HCT116 (cell line): ENCODE results near the gene FAM110D. TPM values are rescaled to one million over a fixed set of nuclear protein-coding genes. Genes with fewer than 3 reads are reported as not detected.

Source experiments
- ATAC-seq: fragments of 200-7000 bp; cut with Tn5 transposase; 2 replicates; pipeline ENCODE4 v1.9.1; 2020; ENCODE audit warnings: mild to moderate bottlenecking, moderate library complexity
- BruUV-seq: library from RNA; stranded (reverse); fragments of 400-500 nt; replicated peaks from 2 replicates; lab custom pipeline; 2021; lab: Mats Ljungman, UMichigan
- CTCF ChIA-PET: fragments of 300-600 bp; sonication (Branson Sonifier 250); formaldehyde crosslinking; loops from one replicate; lab custom pipeline; 2021; ENCODE audit warnings: antibody characterized with exemption; lab: Charles Lee
- POLR2A ChIA-PET: fragments of 300-600, 350-600 bp; sonication (Branson Sonifier 250); formaldehyde crosslinking; loops from one replicate; lab custom pipeline; 2021; ENCODE audit warnings: antibody characterized with exemption; lab: Charles Lee
- RAD21 ChIA-PET, 2 experiments: fragments of 300-600 bp; sonication (Branson Sonifier 250); formaldehyde crosslinking; loops; one replicate each; lab custom pipeline; 2023; ENCODE audit warnings: low total read pairs in 2 of 2; ENCODE audit not compliant: uncharacterized antibody in 2 of 2, unreplicated experiment in 2 of 2, low non-redundant PET in 1 of 2; lab: Charles Lee
- DNase-seq: peaks from one replicate; pipeline ENCODE4 v3.0.0-alpha.2; 2010; ENCODE audit warnings: low read depth, low spot score
- H2AFZ ChIP-seq: fragments of 200-600 bp; shearing (Covaris generic), sonication (generic); 2 replicates; pipeline ENCODE4 v1.6.1; 2017; ENCODE audit warnings: low read depth, mixed run types, mixed read lengths, antibody characterized with exemption, low read length; ENCODE audit not compliant: poor library complexity, severe bottlenecking
- H3K27ac ChIP-seq: 2 replicates; pipeline ENCODE4 v1.5.1; 2012; ENCODE audit warnings: low read depth, low read length
- H3K27me3 ChIP-seq: fragments of 200-600 bp; sonication (generic); 2 replicates; pipeline ENCODE4 v1.6.1; 2016; ENCODE audit warnings: mixed run types, low read length, mixed read lengths; ENCODE audit not compliant: insufficient read depth
- H3K36me3 ChIP-seq, 2 experiments: fragments of 200-500 bp in 1 of 2; fragments of 200-600 bp in 1 of 2; sonication (Bioruptor generic) in 1 of 2; sonication (generic) in 1 of 2; 2 replicates each; pipeline versions ENCODE4 v1.5.1 to v1.6.1; 2014 to 2016; ENCODE audit warnings: low read length in 2 of 2, inconsistent platforms in 1 of 2, mixed read lengths in 1 of 2, mixed run types in 1 of 2; ENCODE audit not compliant: insufficient read depth in 2 of 2, control insufficient read depth in 1 of 2
- H3K4me1 ChIP-seq, 2 experiments: fragments of 200-600 bp in 1 of 2; sonication (generic) in 1 of 2; 2 replicates each; pipeline versions ENCODE4 v1.5.1 to v1.6.1; 2012 to 2017; ENCODE audit warnings: low read length in 2 of 2, inconsistent platforms in 1 of 2, mild to moderate bottlenecking in 1 of 2, mixed read lengths in 1 of 2, mixed run types in 1 of 2, moderate library complexity in 1 of 2; ENCODE audit not compliant: insufficient read depth in 2 of 2, control insufficient read depth in 1 of 2
- H3K4me2 ChIP-seq: fragments of 200-600 bp; sonication (generic); 2 replicates; pipeline ENCODE4 v1.6.1; 2017; ENCODE audit warnings: mixed run types, low read length, mixed read lengths
- H3K4me3 ChIP-seq, 2 experiments: fragments of 200-600 bp in 1 of 2; sonication (generic) in 1 of 2; replicated peaks in 1 of 2; 2 replicates each; pipeline ENCODE4 v1.5.1; 2011 to 2016; ENCODE audit warnings: low read length in 2 of 2, control low read depth in 1 of 2, low read depth in 1 of 2, mild to moderate bottlenecking in 1 of 2, mixed read lengths in 1 of 2, mixed run types in 1 of 2
- H3K79me2 ChIP-seq: fragments of 200-600 bp; sonication (generic); 2 replicates; pipeline ENCODE4 v1.6.1; 2017; ENCODE audit warnings: mild to moderate bottlenecking, mixed run types, low read length, moderate library complexity, mixed read lengths; ENCODE audit not compliant: insufficient read depth
- H3K9ac ChIP-seq: fragments of 200-600 bp; sonication (generic); 2 replicates; pipeline ENCODE4 v1.6.1; 2016; ENCODE audit warnings: low read length, mixed read lengths
- H3K9me2 ChIP-seq: fragments of 200-600 bp; sonication (generic), shearing (Covaris generic); 2 replicates; pipeline ENCODE4 v1.6.1; 2017; ENCODE audit warnings: mixed run types, mild to moderate bottlenecking, moderate library complexity; ENCODE audit not compliant: insufficient read depth
- H3K9me3 ChIP-seq, 2 experiments: fragments of 200-500 bp in 1 of 2; fragments of 200-600 bp in 1 of 2; sonication (Bioruptor generic) in 1 of 2; sonication (generic) in 1 of 2; 2 replicates each; pipeline ENCODE4 v1.6.1; 2014 to 2017; ENCODE audit warnings: low read length in 2 of 2, mixed read lengths in 2 of 2, inconsistent platforms in 1 of 2, low read depth in 1 of 2, mild to moderate bottlenecking in 1 of 2, mixed run types in 1 of 2, moderate library complexity in 1 of 2; ENCODE audit not compliant: control insufficient read depth in 1 of 2, insufficient read depth in 1 of 2
- H4K20me1 ChIP-seq: fragments of 200-600 bp; sonication (generic), shearing (Covaris generic); 2 replicates; pipeline ENCODE4 v1.6.1; 2017; ENCODE audit warnings: mixed run types, mild to moderate bottlenecking, moderate library complexity; ENCODE audit not compliant: insufficient read depth
- CBX3 ChIP-seq: IDR thresholded peaks from 2 replicates; pipeline ENCODE4 v1.6.1; 2012; ENCODE audit warnings: low read depth
- ELF1 ChIP-seq: IDR thresholded peaks from 2 replicates; pipeline ENCODE4 v1.6.1; 2012; ENCODE audit warnings: low read depth, borderline replicate concordance
- EZH2 ChIP-seq: fragments of 200-600 bp; sonication (generic); IDR thresholded peaks from 2 replicates; pipeline ENCODE4 v1.6.1; 2017; ENCODE audit warnings: antibody characterized with exemption, mixed run types
- EZH2phosphoT487 ChIP-seq: fragments of 200-600 bp; IDR thresholded peaks from 2 replicates; pipeline ENCODE4 v1.6.1; 2018; ENCODE audit warnings: antibody characterized with exemption, borderline replicate concordance
- FOSL1 ChIP-seq: IDR thresholded peaks from 2 replicates; pipeline ENCODE4 v1.6.1; 2012; ENCODE audit warnings: low read depth
- JUND ChIP-seq: IDR thresholded peaks from 2 replicates; pipeline ENCODE4 v1.6.1; 2012
- POLR2A ChIP-seq: IDR thresholded peaks from 2 replicates; pipeline ENCODE4 v1.7.0; 2011; ENCODE audit warnings: borderline replicate concordance; ENCODE audit not compliant: insufficient read depth, insufficient read length; ENCODE audit errors: extremely low read depth
- SIN3A ChIP-seq: IDR thresholded peaks from 2 replicates; pipeline ENCODE4 v1.6.1; 2012; ENCODE audit warnings: low read depth
- SP1 ChIP-seq: IDR thresholded peaks from 2 replicates; pipeline ENCODE4 v1.6.1; 2012; ENCODE audit warnings: low read depth
- YY1 ChIP-seq: IDR thresholded peaks from 2 replicates; pipeline ENCODE4 v1.6.1; 2011; ENCODE audit warnings: low read length, low read depth, moderate library complexity, mild to moderate bottlenecking; ENCODE audit not compliant: insufficient replicate concordance; ENCODE audit errors: extremely low read depth
- ZFX ChIP-seq: fragments of 450-650 bp; IDR thresholded peaks from 2 replicates; pipeline ENCODE4 v1.6.1; 2017
- ZNF274 ChIP-seq: fragments of 200-500 bp; sonication (Bioruptor generic); IDR thresholded peaks from 2 replicates; pipeline ENCODE4 v1.6.1; 2014; ENCODE audit warnings: mild to moderate bottlenecking, low read depth, low read length, inconsistent platforms
- intact Hi-C: fragments of 100-400 bp; cut with micrococcal nuclease; formaldehyde crosslinking; loops from 2 replicates; pipeline ENCODE4 v1.10.0; 2022
- total RNA-seq: library from RNA; stranded (reverse); gene quantifications from one replicate; pipeline ENCODE4 v1.2.1, GENCODE V29; 2021; ENCODE audit not compliant: unreplicated experiment
- TF ChIP-seq, protein P1 (sequence below): IDR thresholded peaks from 2 replicates; pipeline ENCODE4 v1.6.1; 2011; ENCODE audit warnings: mild to moderate bottlenecking, low read length, moderate library complexity; ENCODE audit not compliant: insufficient replicate concordance; ENCODE audit errors: extremely low read depth
- TF ChIP-seq, protein P2 (sequence below): IDR thresholded peaks from 2 replicates; pipeline ENCODE4 v1.6.1; 2012; ENCODE audit warnings: low read depth
- TF ChIP-seq, protein P3 (sequence below): IDR thresholded peaks from 2 replicates; pipeline ENCODE4 v1.6.1; 2012

FAM110D gene
- total RNA-seq, 1 experiment from 2014 or later: 0.34 TPM

DNA sequence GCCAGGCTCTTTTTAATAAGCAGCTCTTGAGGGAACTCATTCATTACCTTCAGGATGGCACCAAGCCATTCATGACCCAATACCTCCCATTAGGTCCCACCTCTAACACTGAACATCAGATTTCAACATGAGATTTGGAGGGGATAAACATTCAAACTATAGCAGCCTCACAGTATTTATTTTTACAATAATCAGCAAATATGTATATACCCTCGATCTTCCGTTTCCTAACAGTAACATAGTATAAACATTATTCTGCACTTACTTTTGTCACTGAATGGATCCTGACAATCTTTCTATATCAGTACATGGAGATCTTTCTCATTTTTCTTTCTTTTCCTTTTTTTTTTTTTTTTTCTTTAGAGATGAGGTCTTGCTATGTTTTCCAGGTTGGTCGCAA, 36.9 kb downstream of the FAM110D start:
- ChIA-PET CTCF (no interaction called here), RAD21 (no interaction called here), POLR2A (no interaction called here)
- Histone ChIP-seq H3K4me1 (peaks cover 0 to under 1% of the 10 kb centered on the region in 2 experiments; a peak in 1 of 4 replicates), H3K36me3 (no peaks in the 10 kb centered on the region), H2AFZ (no peak overlapping the region), H3K9me2 (no peaks in the 10 kb centered on the region), H3K79me2 (no peaks in the 10 kb centered on the region), H3K4me3 (no peak overlapping the region), H3K27ac (no peak overlapping the region), H3K27me3 (no peaks in the 10 kb centered on the region), H3K4me2 (no peak overlapping the region), H4K20me1 (no peaks in the 10 kb centered on the region), H3K9ac (no peak overlapping the region), H3K9me3 (no peaks in the 10 kb centered on the region)
- TF ChIP-seq EZH2 (no peak), FOSL1 (no peak), POLR2A (no peak), JUND (no peak), ZNF274 (no peak)
- TF ChIP-seq, protein P1, sequence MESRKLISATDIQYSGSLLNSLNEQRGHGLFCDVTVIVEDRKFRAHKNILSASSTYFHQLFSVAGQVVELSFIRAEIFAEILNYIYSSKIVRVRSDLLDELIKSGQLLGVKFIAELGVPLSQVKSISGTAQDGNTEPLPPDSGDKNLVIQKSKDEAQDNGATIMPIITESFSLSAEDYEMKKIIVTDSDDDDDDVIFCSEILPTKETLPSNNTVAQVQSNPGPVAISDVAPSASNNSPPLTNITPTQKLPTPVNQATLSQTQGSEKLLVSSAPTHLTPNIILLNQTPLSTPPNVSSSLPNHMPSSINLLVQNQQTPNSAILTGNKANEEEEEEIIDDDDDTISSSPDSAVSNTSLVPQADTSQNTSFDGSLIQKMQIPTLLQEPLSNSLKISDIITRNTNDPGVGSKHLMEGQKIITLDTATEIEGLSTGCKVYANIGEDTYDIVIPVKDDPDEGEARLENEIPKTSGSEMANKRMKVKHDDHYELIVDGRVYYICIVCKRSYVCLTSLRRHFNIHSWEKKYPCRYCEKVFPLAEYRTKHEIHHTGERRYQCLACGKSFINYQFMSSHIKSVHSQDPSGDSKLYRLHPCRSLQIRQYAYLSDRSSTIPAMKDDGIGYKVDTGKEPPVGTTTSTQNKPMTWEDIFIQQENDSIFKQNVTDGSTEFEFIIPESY: no peak
- intact Hi-C loops: no loop called here
- no TSS peak for BruUV-seq
- ATAC-seq (no peak), DNase-seq (no peak)

DNA sequence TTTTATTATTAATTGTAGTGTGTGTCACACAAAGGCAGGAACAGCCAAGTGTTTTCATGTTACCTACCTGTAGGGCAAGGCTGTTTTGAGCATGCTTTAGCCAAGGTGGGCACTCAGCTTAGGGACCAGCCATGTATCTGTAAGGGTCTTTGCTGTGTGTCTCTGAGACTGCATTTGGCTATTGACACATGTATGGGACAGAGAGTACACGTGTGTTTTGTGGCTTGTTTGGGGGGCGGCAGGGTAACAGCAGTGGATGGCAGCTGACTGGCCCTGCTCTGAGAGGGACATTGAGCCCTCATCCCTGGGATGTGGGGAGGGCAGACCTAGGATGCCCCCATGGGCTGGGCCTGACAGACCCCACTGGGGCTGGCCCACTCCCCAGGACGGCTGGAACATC, 38.4 kb downstream of the FAM110D start:
- ChIA-PET CTCF (no interaction called here), POLR2A (no interaction called here), RAD21 (no interaction called here)
- no peak overlapping the region for H3K4me3 ChIP-seq
- H3K27ac ChIP-seq: no peak overlapping the region
- H3K27me3 ChIP-seq: no peaks in the 10 kb centered on the region
- H3K36me3 ChIP-seq: no peaks in the 10 kb centered on the region
- BruUV-seq: no TSS peak
- no peak overlapping the region for H3K4me2 ChIP-seq
- no peak overlapping the region for H3K9ac ChIP-seq
- no peaks in the 10 kb centered on the region for H3K9me3 ChIP-seq
- H2AFZ ChIP-seq: no peak overlapping the region
- no peaks in the 10 kb centered on the region for H4K20me1 ChIP-seq
- TF ChIP-seq ZFX (no peak), ZNF274 (no peak), ELF1 (no peak), SIN3A (no peak), YY1 (no peak), EZH2phosphoT487 (no peak), SP1 (no peak), CBX3 (no peak)
- TF ChIP-seq, protein P2, sequence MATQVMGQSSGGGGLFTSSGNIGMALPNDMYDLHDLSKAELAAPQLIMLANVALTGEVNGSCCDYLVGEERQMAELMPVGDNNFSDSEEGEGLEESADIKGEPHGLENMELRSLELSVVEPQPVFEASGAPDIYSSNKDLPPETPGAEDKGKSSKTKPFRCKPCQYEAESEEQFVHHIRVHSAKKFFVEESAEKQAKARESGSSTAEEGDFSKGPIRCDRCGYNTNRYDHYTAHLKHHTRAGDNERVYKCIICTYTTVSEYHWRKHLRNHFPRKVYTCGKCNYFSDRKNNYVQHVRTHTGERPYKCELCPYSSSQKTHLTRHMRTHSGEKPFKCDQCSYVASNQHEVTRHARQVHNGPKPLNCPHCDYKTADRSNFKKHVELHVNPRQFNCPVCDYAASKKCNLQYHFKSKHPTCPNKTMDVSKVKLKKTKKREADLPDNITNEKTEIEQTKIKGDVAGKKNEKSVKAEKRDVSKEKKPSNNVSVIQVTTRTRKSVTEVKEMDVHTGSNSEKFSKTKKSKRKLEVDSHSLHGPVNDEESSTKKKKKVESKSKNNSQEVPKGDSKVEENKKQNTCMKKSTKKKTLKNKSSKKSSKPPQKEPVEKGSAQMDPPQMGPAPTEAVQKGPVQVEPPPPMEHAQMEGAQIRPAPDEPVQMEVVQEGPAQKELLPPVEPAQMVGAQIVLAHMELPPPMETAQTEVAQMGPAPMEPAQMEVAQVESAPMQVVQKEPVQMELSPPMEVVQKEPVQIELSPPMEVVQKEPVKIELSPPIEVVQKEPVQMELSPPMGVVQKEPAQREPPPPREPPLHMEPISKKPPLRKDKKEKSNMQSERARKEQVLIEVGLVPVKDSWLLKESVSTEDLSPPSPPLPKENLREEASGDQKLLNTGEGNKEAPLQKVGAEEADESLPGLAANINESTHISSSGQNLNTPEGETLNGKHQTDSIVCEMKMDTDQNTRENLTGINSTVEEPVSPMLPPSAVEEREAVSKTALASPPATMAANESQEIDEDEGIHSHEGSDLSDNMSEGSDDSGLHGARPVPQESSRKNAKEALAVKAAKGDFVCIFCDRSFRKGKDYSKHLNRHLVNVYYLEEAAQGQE: no peak
- TF ChIP-seq, protein P3, sequence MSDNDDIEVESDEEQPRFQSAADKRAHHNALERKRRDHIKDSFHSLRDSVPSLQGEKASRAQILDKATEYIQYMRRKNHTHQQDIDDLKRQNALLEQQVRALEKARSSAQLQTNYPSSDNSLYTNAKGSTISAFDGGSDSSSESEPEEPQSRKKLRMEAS: no peak
- H3K9me2 ChIP-seq: no peaks in the 10 kb centered on the region
- no peak for ATAC-seq
- intact Hi-C loops: no loop called here
- peaks cover 2 to 4% of the 10 kb centered on the region in 2 experiments; a peak in 1 of 4 replicates for H3K4me1 ChIP-seq
- H3K79me2 ChIP-seq: no peaks in the 10 kb centered on the region
- DNase-seq: no peak
